A549 (cell line): ENCODE results near the gene ATP6V1G3. TPM values are rescaled to one million over a fixed set of nuclear protein-coding genes. Genes with fewer than 3 reads are reported as not detected.
"Not testable (repeated sequence)": the region's sequence is repeated elsewhere in the genome, so short reads cannot be mapped to it uniquely, and the experiment has no call there.

Source experiments
- ATAC-seq, 2 experiments: fragments of 200-7000 bp in 1 of 2; fragments of >200 bp in 1 of 2; cut with Nextera tagmentation in 1 of 2; cut with Tn5 transposase in 1 of 2; 3 replicates each; pipeline versions ENCODE4 v1.8.0 to v1.9.1; 2018 to 2020; ENCODE audit warnings: mild to moderate bottlenecking in 1 of 2, moderate library complexity in 1 of 2
- CTCF ChIA-PET: fragments of 300-600 bp; sonication (Branson Sonifier 250); formaldehyde crosslinking; extraction: SDS; loops from one replicate; lab custom pipeline; 2021; ENCODE audit warnings: antibody characterized with exemption, inconsistent platforms; lab: Yijun Ruan, JAX
- POLR2A ChIA-PET: fragments of 350-600 bp; formaldehyde crosslinking; extraction: SDS; loops from one replicate; lab custom pipeline; 2021; ENCODE audit warnings: antibody characterized with exemption, inconsistent platforms; lab: Yijun Ruan, JAX
- DNase-seq, 2 experiments: peaks; one replicate each; pipeline versions ENCODE4 v3.0.0 to v3.0.0-alpha.2; 2011 to 2016; ENCODE audit warnings: low read depth in 1 of 2, low spot score in 1 of 2
- FAIRE-seq: peaks from 2 replicates; lab custom pipeline; 2011; peaks lifted over from hg19 to GRCh38; lab: Jason Lieb, UNC
- H3K27ac ChIP-seq, 2 experiments: fragments of >200 bp; sonication (Bioruptor Twin); formaldehyde crosslinking; 3 replicates each; pipeline ENCODE4 v1.5.1; 2016 to 2017
- H3K4me1 ChIP-seq: fragments of >200 bp; sonication (Bioruptor Twin); formaldehyde crosslinking; 3 replicates; pipeline ENCODE4 v1.6.1; 2016
- H3K4me2 ChIP-seq: fragments of >200 bp; sonication (Bioruptor Twin); formaldehyde crosslinking; 3 replicates; pipeline ENCODE4 v1.6.1; 2016
- H3K4me3 ChIP-seq: fragments of >200 bp; sonication (Bioruptor Twin); formaldehyde crosslinking; 3 replicates; pipeline ENCODE4 v1.5.1; 2016
- H3K9me3 ChIP-seq: fragments of >200 bp; sonication (Bioruptor Twin); formaldehyde crosslinking; 3 replicates; pipeline ENCODE4 v1.6.1; 2016
- ATOH8 ChIP-seq: fragments of 250-450 bp; sonication (Bioruptor Pico); IDR thresholded peaks from 2 replicates; pipeline ENCODE4 v1.5.0; 2020; ENCODE audit warnings: low read depth, mild to moderate bottlenecking, moderate library complexity
- CEBPB ChIP-seq, 2 experiments: fragments of >200 bp in 1 of 2; sonication (Bioruptor Twin) in 1 of 2; formaldehyde crosslinking in 1 of 2; IDR thresholded peaks; 2 replicates each; pipeline ENCODE4 v1.6.1; 2012 to 2016
- CTCF ChIP-seq: fragments of >200 bp; sonication (Bioruptor Twin); formaldehyde crosslinking; IDR thresholded peaks from 3 replicates; pipeline ENCODE4 v1.5.1; 2016
- E2F6 ChIP-seq: IDR thresholded peaks from 2 replicates; pipeline ENCODE4 v1.6.1; 2012; ENCODE audit warnings: low read depth, borderline replicate concordance
- EHMT2 ChIP-seq: fragments of 200-600 bp; sonication (generic); IDR thresholded peaks from 2 replicates; pipeline ENCODE4 v1.6.1; 2016; ENCODE audit warnings: antibody characterized with exemption, low read depth, mild to moderate bottlenecking, moderate library complexity
- ELK1 ChIP-seq: fragments of 150-350 bp; IDR thresholded peaks from 2 replicates; pipeline ENCODE4 v1.6.1; 2014; ENCODE audit warnings: low read depth, mild to moderate bottlenecking, low read length
- FOSB ChIP-seq: fragments of 250-450 bp; sonication (Bioruptor Pico); IDR thresholded peaks from 2 replicates; pipeline ENCODE4 v1.5.0; 2020; ENCODE audit warnings: mild to moderate bottlenecking, moderate library complexity
- FOXS1 ChIP-seq: fragments of 250-450 bp; sonication (Bioruptor Pico); IDR thresholded peaks from 2 replicates; pipeline ENCODE4 v1.5.0; 2020; ENCODE audit warnings: mild to moderate bottlenecking, moderate library complexity
- GATA3 ChIP-seq: IDR thresholded peaks from 2 replicates; pipeline ENCODE4 v1.6.1; 2012; ENCODE audit warnings: borderline replicate concordance
- HDAC2 ChIP-seq: fragments of 200-600 bp; sonication (generic); IDR thresholded peaks from 2 replicates; pipeline ENCODE4 v1.6.1; 2016
- HES2 ChIP-seq: fragments of >200 bp; sonication (Bioruptor Twin); formaldehyde crosslinking; IDR thresholded peaks from 2 replicates; pipeline ENCODE4 v1.6.1; 2016
- HOXA7 ChIP-seq: fragments of 250-450 bp; sonication (Bioruptor Pico); IDR thresholded peaks from 2 replicates; pipeline ENCODE4 v1.5.0; 2020; ENCODE audit warnings: mild to moderate bottlenecking, moderate library complexity
- HOXB13 ChIP-seq: fragments of 250-450 bp; sonication (Bioruptor Pico); IDR thresholded peaks from 2 replicates; pipeline ENCODE4 v1.5.0; 2020; ENCODE audit warnings: low read depth, mild to moderate bottlenecking, moderate library complexity
- HOXB5 ChIP-seq: fragments of 250-450 bp; sonication (Bioruptor Pico); IDR thresholded peaks from 2 replicates; pipeline ENCODE4 v1.5.0; 2020; ENCODE audit warnings: mild to moderate bottlenecking, moderate library complexity
- KDM5A ChIP-seq: fragments of 200-600 bp; sonication (generic); IDR thresholded peaks from 2 replicates; pipeline ENCODE4 v1.6.1; 2016; ENCODE audit warnings: antibody characterized with exemption, mild to moderate bottlenecking
- MAZ ChIP-seq: fragments of 150-350 bp; IDR thresholded peaks from 2 replicates; pipeline ENCODE4 v1.6.1; 2014; ENCODE audit warnings: antibody characterized with exemption, low read depth, low read length, borderline replicate concordance
- NFE2L2 ChIP-seq: fragments of 150-350 bp; conservative IDR thresholded peaks from 2 replicates; pipeline ENCODE4 v1.6.1; 2014; ENCODE audit warnings: low read length
- NR3C1 ChIP-seq: fragments of >200 bp; sonication (Bioruptor Twin); formaldehyde crosslinking; IDR thresholded peaks from 3 replicates; pipeline ENCODE4 v1.6.1; 2017
- PHF8 ChIP-seq: fragments of 200-600 bp; sonication (generic); IDR thresholded peaks from 2 replicates; pipeline ENCODE4 v1.6.1; 2016; ENCODE audit warnings: low read depth, mild to moderate bottlenecking, antibody characterized with exemption, moderate library complexity, borderline replicate concordance
- POLR2AphosphoS2 ChIP-seq: conservative IDR thresholded peaks from 2 replicates; pipeline ENCODE4 v1.6.1; 2012; ENCODE audit warnings: low read length, improper control_type of control experiment, inconsistent platforms
- RCOR1 ChIP-seq: fragments of 150-350 bp; IDR thresholded peaks from 2 replicates; pipeline ENCODE4 v1.6.1; 2014; ENCODE audit warnings: antibody characterized with exemption, low read length, low read depth
- RFX5 ChIP-seq: fragments of 450-650 bp; IDR thresholded peaks from 2 replicates; pipeline ENCODE4 v1.7.1; 2014; ENCODE audit warnings: antibody characterized with exemption, mild to moderate bottlenecking, moderate library complexity
- TFCP2L1 ChIP-seq: fragments of 250-450 bp; sonication (Bioruptor Pico); IDR thresholded peaks from 2 replicates; pipeline ENCODE4 v1.5.0; 2021; ENCODE audit warnings: mild to moderate bottlenecking
- ZC3H11A ChIP-seq: fragments of 450-650 bp; IDR thresholded peaks from 2 replicates; pipeline ENCODE4 v1.6.1; 2014; ENCODE audit warnings: antibody characterized with exemption, mild to moderate bottlenecking
- ZFP36 ChIP-seq: fragments of 450-650 bp; IDR thresholded peaks from 2 replicates; pipeline ENCODE4 v1.6.1; 2014; ENCODE audit warnings: borderline replicate concordance; ENCODE audit not compliant: partially characterized antibody
- ZSCAN20 ChIP-seq: fragments of 250-450 bp; sonication (Bioruptor Pico); IDR thresholded peaks from 2 replicates; pipeline ENCODE4 v1.8.0; 2022; ENCODE audit warnings: mild to moderate bottlenecking, moderate library complexity
- WGBS: methylation state at CpG from one replicate; pipeline ENCODE4 v1.1.6; 2017; ENCODE audit errors: missing lambda C conversion rate; 5-methylcytosine and 5-hydroxymethylcytosine counted together
- polyA plus RNA-seq, 4 experiments: library from polyadenylated mRNA; depleted of rRNA in 3 of 4; stranded (reverse); fragments of >200 nt; fragmentation: RNase III in 1 of 4; extraction: RNeasy Plus Mini Kit Qiagen cat#74134 plus additional on column Dnase treatment in 1 of 4; gene quantifications; 2 replicates in 3 of 4; 3 replicates in 1 of 4; pipeline ENCODE4 v1.2.3, GENCODE V29; 2011 to 2017

The ATP6V1G3 gene
- polyA plus RNA-seq, 2 of the 4 experiments (the other 2 are of a cell fraction), result not detected

- POLR2A ChIA-PET, ATAC-seq, FAIRE-seq, DNase-seq, H3K9me3 ChIP-seq, H3K4me2 ChIP-seq, CTCF ChIA-PET, H3K4me3 ChIP-seq: not testable (repeated sequence)
- 80% methylated on average over 5 of the region's 5 CpGs for WGBS
- TF ChIP-seq CEBPB (IDR thresholded peaks at IDR 0.05), result 0 out of 4 replicates have a peak, but pooled peaks of 1 of the 2 experiments have one; percentile 9
- TF ChIP-seq, all 56 proteins: peak for 1; not testable (repeated sequence) for 55
- H3K27ac ChIP-seq, H3K4me1 ChIP-seq: not testable (repeated sequence)
Observed at GRCh38 chr1:198583209-198583802, 42.8 kb upstream of the ATP6V1G3 start.

GRCh38 chr1:198577444-198577843, 37.0 kb upstream of the ATP6V1G3 start:
- ChIA-PET POLR2A (interaction anchor here (1.0 kb wide), 1 partner anchor 34 kb away, joined by 3 read pairs; no protein-coding TSS in a partner anchor), CTCF (no interaction called here)
- 9% methylated on average over 1 of the region's 1 CpG for WGBS
- FAIRE-seq, result no peak
- Histone ChIP-seq H3K4me1 (no peaks in the 10 kb centered on the region), H3K27ac (no peak overlapping the region), H3K9me3 (no peaks in the 10 kb centered on the region), H3K4me3 (no peak overlapping the region), H3K4me2 (no peak overlapping the region)
- no peak for DNase-seq
- ATAC-seq, result no peak
- TF ChIP-seq HDAC2 (no peak), HOXB5 (CRISPR knock-in tag) (no peak), PHF8 (no peak), ATOH8 (CRISPR knock-in tag) (no peak), ZFP36 (no peak), RFX5 (no peak), FOSB (CRISPR knock-in tag) (no peak), NR3C1 (no peak), ZSCAN20 (no peak), CTCF (no peak), GATA3 (no peak), ZC3H11A (no peak)

GRCh38 chr1:198575798-198576641, 35.5 kb upstream of the ATP6V1G3 start:
- WGBS, result 59% methylated on average over 2 of the region's 2 CpGs
- H3K27ac ChIP-seq, result no peak overlapping the region
- ChIA-PET CTCF (no interaction called here), POLR2A (no interaction called here)
- no peak overlapping the region for H3K4me2 ChIP-seq
- ATAC-seq (no peak), FAIRE-seq (no peak), DNase-seq (peak in 1 of 2 experiments; percentile 11)
- no peaks in the 10 kb centered on the region for H3K4me1 ChIP-seq
- no peak overlapping the region for H3K4me3 ChIP-seq
- H3K9me3 ChIP-seq, result no peaks in the 10 kb centered on the region
- TF ChIP-seq POLR2AphosphoS2, result no peak
- no peak for TF ChIP-seq CTCF
- no peak for TF ChIP-seq ELK1
- no peak for TF ChIP-seq HOXB13 (CRISPR knock-in tag)
- no peak for TF ChIP-seq FOXS1 (CRISPR knock-in tag)
- TF ChIP-seq HOXA7, result no peak
- no peak for TF ChIP-seq HDAC2
- no peak for TF ChIP-seq TFCP2L1 (CRISPR knock-in tag)
- no peak for TF ChIP-seq MAZ
- no peak for TF ChIP-seq HES2
- TF ChIP-seq E2F6, result no peak
- TF ChIP-seq NFE2L2, result no peak
- no peak for TF ChIP-seq EHMT2
- TF ChIP-seq ZC3H11A, result no peak
- TF ChIP-seq RCOR1, result no peak
- TF ChIP-seq KDM5A, result no peak
